ENCODE data around the gene PFKL. TPM values are rescaled to one million over a fixed set of nuclear protein-coding genes. Genes with fewer than 3 reads are reported as not detected.

PFKL gene
- total and polyA plus RNA-seq, 2 of the 8 experiments (the other 6 are each of a cell fraction or from before 2014, with no cell fraction given): 80.2 to 82.3 TPM

- no peak for TF ChIP-seq CHD7 (IDR thresholded peaks at IDR 0.05; ENCODE audit: insufficient replicate concordance, low read length)
- no peak for TF ChIP-seq PHF8 (conservative IDR thresholded peaks at IDR 0.05; ENCODE audit: low read depth, low read length)
- TF ChIP-seq SP1 (IDR thresholded peaks at IDR 0.05; ENCODE audit: low read depth, low read length): no peak
- no peak for TF ChIP-seq NRF1 (IDR thresholded peaks at IDR 0.05; ENCODE audit: low read depth, low read length)
- no peak for TF ChIP-seq TAF1 (IDR thresholded peaks at IDR 0.05; ENCODE audit: low read depth, low read length)
- TF ChIP-seq POLR2AphosphoS5 (IDR thresholded peaks at IDR 0.05; ENCODE audit: low read depth, low read length): no peak
Observed at GRCh38 chr21:44313451-44313850, 13.6 kb downstream of the PFKL start (continued).

All from H1 (cell line).